Skeletal muscle tissue (tissue), 4 donors: ENCODE measurements around the gene AVPR2. TPM values are rescaled to one million over a fixed set of nuclear protein-coding genes. Genes with fewer than 3 reads are reported as not detected.
A peak's percentile ranks its signal among the peaks of the same experiment; 100 is the strongest.

Experiments
- H3K27ac ChIP-seq: one replicate; pipeline ENCODE4 v1.7.0; 2013; ENCODE audit warnings: mild to moderate bottlenecking, low read depth, low read length, inconsistent platforms
- H3K27me3 ChIP-seq, 3 donors: one replicate each; pipeline ENCODE4 v1.7.0; 2013; ENCODE audit warnings: low read length in 3 of 3; ENCODE audit not compliant: control insufficient read depth in 3 of 3, insufficient read depth in 3 of 3
- H3K36me3 ChIP-seq, 3 donors: one replicate each; pipeline ENCODE4 v1.7.0; 2013; ENCODE audit warnings: low read length in 3 of 3; ENCODE audit not compliant: control insufficient read depth in 3 of 3, insufficient read depth in 3 of 3
- H3K4me1 ChIP-seq, 3 donors: one replicate each; pipeline ENCODE4 v1.7.0; 2013; ENCODE audit warnings: low read length in 3 of 3, mild to moderate bottlenecking in 3 of 3; ENCODE audit not compliant: control insufficient read depth in 3 of 3, insufficient read depth in 3 of 3
- H3K4me3 ChIP-seq, 3 donors: one replicate each; pipeline ENCODE4 v1.7.0; 2013; ENCODE audit warnings: low read length in 3 of 3
- H3K9ac ChIP-seq, 3 donors: one replicate each; pipeline ENCODE4 v1.7.0; 2013; ENCODE audit warnings: low read length in 3 of 3, mild to moderate bottlenecking in 3 of 3, moderate library complexity in 2 of 3, low read depth in 1 of 3
- H3K9me3 ChIP-seq, 3 donors: one replicate each; pipeline ENCODE4 v1.7.0; 2013; ENCODE audit warnings: low read length in 3 of 3; ENCODE audit not compliant: control insufficient read depth in 3 of 3
- total RNA-seq: library from RNA; depleted of rRNA; stranded (reverse); fragments of >200 nt; gene quantifications from one replicate; pipeline ENCODE4 v1.2.3, GENCODE V29; 2014
- donor health status: Osteomylitis.

The AVPR2 gene
- total RNA-seq, 1 donor from 2014 or later, result 1.0 TPM

- no peaks in the 10 kb centered on the region for H3K9me3 ChIP-seq
- peaks cover 31 to 44% (median 34%) of the 10 kb centered on the region in 3 donors for H3K36me3 ChIP-seq
- no peaks in the 10 kb centered on the region for H3K27me3 ChIP-seq
- H3K4me1 ChIP-seq, result peaks cover 0 to 12% (median 10%) of the 10 kb centered on the region in 3 donors
- no peak overlapping the region for H3K4me3 ChIP-seq
- no peak overlapping the region for H3K9ac ChIP-seq
- H3K27ac ChIP-seq, result peak overlapping the region; percentile 12
These were observed 44.7 kb downstream of the AVPR2 start for GRCh38 chrX:153948847-153949805.

- Histone ChIP-seq H3K4me3 (no peak overlapping the region), H3K9ac (no peak overlapping the region), H3K36me3 (peaks cover 39 to 54% (median 39%) of the 10 kb centered on the region in 3 donors), H3K4me1 (peaks cover 0 to 10% (median 10%) of the 10 kb centered on the region in 3 donors), H3K27ac (no peak overlapping the region), H3K27me3 (no peaks in the 10 kb centered on the region), H3K9me3 (no peaks in the 10 kb centered on the region)
These were observed 45.7 kb downstream of the AVPR2 start for GRCh38 chrX:153950127-153950526.

- Histone ChIP-seq H3K27me3 (no peaks in the 10 kb centered on the region), H3K27ac (no peak overlapping the region), H3K9me3 (no peaks in the 10 kb centered on the region), H3K4me1 (peaks cover 0 to 10% (median 10%) of the 10 kb centered on the region in 3 donors), H3K4me3 (no peak overlapping the region), H3K9ac (no peak overlapping the region), H3K36me3 (peaks cover 53 to 71% (median 54%) of the 10 kb centered on the region in 3 donors)
These were observed 47.4 kb downstream of the AVPR2 start for GRCh38 chrX:153951683-153952372.

- Histone ChIP-seq H3K9ac (no peak overlapping the region), H3K36me3 (peaks cover 58 to 77% (median 59%) of the 10 kb centered on the region in 3 donors), H3K4me1 (peaks cover 0 to 9% (median 8%) of the 10 kb centered on the region in 3 donors), H3K27ac (peak overlapping the region; percentile 15), H3K4me3 (no peak overlapping the region), H3K9me3 (no peaks in the 10 kb centered on the region), H3K27me3 (no peaks in the 10 kb centered on the region)
These were observed 48.0 kb downstream of the AVPR2 start for GRCh38 chrX:153952373-153953026.

- peaks cover 0 to 5% (median 3%) of the 10 kb centered on the region in 3 donors for H3K4me1 ChIP-seq
- H3K36me3 ChIP-seq, result peaks cover 64 to 81% (median 65%) of the 10 kb centered on the region in 3 donors
- H3K27ac ChIP-seq, result peak overlapping the region; percentile 40
- H3K9me3 ChIP-seq, result no peaks in the 10 kb centered on the region
- no peak overlapping the region for H3K4me3 ChIP-seq
- H3K27me3 ChIP-seq, result no peaks in the 10 kb centered on the region
- peak overlapping the region in 1 of 3 donors; percentile 33 for H3K9ac ChIP-seq
These were observed 48.9 kb downstream of the AVPR2 start for GRCh38 chrX:153953342-153953830.

GRCh38 chrX:153953892-153954557, 49.6 kb downstream of the AVPR2 start:
- Histone ChIP-seq H3K4me3 (no peak overlapping the region), H3K27ac (peak overlapping the region; percentile 40), H3K27me3 (no peaks in the 10 kb centered on the region), H3K4me1 (peaks cover 0 to 5% (median 3%) of the 10 kb centered on the region in 3 donors), H3K9me3 (no peaks in the 10 kb centered on the region), H3K9ac (no peak overlapping the region), H3K36me3 (peaks cover 70 to 87% (median 71%) of the 10 kb centered on the region in 3 donors)

GRCh38 chrX:153954558-153955227, 50.2 kb downstream of the AVPR2 start:
- no peaks in the 10 kb centered on the region for H3K27me3 ChIP-seq
- H3K27ac ChIP-seq, result no peak overlapping the region
- peaks cover 0 to 3% (median 3%) of the 10 kb centered on the region in 3 donors for H3K4me1 ChIP-seq
- H3K9ac ChIP-seq, result no peak overlapping the region
- no peaks in the 10 kb centered on the region for H3K9me3 ChIP-seq
- peaks cover 75 to 91% (median 76%) of the 10 kb centered on the region in 3 donors for H3K36me3 ChIP-seq
- no peak overlapping the region for H3K4me3 ChIP-seq

GRCh38 chrX:153955228-153955732, 50.8 kb downstream of the AVPR2 start:
- Histone ChIP-seq H3K27ac (no peak overlapping the region), H3K4me3 (no peak overlapping the region), H3K27me3 (no peaks in the 10 kb centered on the region), H3K9me3 (no peaks in the 10 kb centered on the region), H3K9ac (no peak overlapping the region), H3K36me3 (peaks cover 76 to 91% (median 77%) of the 10 kb centered on the region in 3 donors), H3K4me1 (peaks cover 0 to 3% (median 3%) of the 10 kb centered on the region in 3 donors)
